Body of pancreas (tissue), 4 donors: ENCODE measurements around the gene HMG20B.

Experiments
- POLR2A ChIP-seq, 3 donors: fragments of 450-650 bp; IDR thresholded peaks; one replicate each; pipeline ENCODE4 v1.6.1; 2016; ENCODE audit warnings: antibody characterized with exemption in 3 of 3, mild to moderate bottlenecking in 2 of 3
- TF ChIP-seq, protein P1 (sequence below), 7 experiments: fragments of 450-650 bp in 4 of 7; fragments of 200-600 bp in 3 of 7; sonication (generic) in 3 of 7; IDR thresholded peaks; one replicate each; pipeline ENCODE4 v1.5.1; 2016 to 2019; ENCODE audit warnings: antibody characterized with exemption in 7 of 7

GRCh38 chr19:3606174-3606689, 33.5 kb downstream of the HMG20B start:
- TF ChIP-seq, protein P1, sequence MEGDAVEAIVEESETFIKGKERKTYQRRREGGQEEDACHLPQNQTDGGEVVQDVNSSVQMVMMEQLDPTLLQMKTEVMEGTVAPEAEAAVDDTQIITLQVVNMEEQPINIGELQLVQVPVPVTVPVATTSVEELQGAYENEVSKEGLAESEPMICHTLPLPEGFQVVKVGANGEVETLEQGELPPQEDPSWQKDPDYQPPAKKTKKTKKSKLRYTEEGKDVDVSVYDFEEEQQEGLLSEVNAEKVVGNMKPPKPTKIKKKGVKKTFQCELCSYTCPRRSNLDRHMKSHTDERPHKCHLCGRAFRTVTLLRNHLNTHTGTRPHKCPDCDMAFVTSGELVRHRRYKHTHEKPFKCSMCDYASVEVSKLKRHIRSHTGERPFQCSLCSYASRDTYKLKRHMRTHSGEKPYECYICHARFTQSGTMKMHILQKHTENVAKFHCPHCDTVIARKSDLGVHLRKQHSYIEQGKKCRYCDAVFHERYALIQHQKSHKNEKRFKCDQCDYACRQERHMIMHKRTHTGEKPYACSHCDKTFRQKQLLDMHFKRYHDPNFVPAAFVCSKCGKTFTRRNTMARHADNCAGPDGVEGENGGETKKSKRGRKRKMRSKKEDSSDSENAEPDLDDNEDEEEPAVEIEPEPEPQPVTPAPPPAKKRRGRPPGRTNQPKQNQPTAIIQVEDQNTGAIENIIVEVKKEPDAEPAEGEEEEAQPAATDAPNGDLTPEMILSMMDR (IDR thresholded peaks at IDR 0.05) = no peak
- no peak for TF ChIP-seq POLR2A (IDR thresholded peaks at IDR 0.05)
